Activated T-cell treated with anti-CD3 and anti-CD28 coated beads, Interleukin-2, amount 50 U/mL, for 72 hours (primary cell): ENCODE results near the gene CYTIP. TPM values are rescaled to one million over a fixed set of nuclear protein-coding genes. Genes with fewer than 3 reads are reported as not detected.

ENCODE experiments used
- ATAC-seq, 2 donors: fragments of 150-1000 bp; cut with Tn5 transposase; replicated peaks in 1 of 2; 2 replicates each; pipeline ENCODE4 v1.10.0; 2021; ENCODE audit warnings: moderate library complexity in 2 of 2, mild to moderate bottlenecking in 1 of 2
- DNase-seq, 2 donors: peaks; one replicate each; pipeline ENCODE4 v3.0.0; 2021 to 2022; ENCODE audit warnings: mixed read lengths in 1 of 2
- H3K27ac Mint-ChIP-seq: one replicate; pipeline ENCODE4 v1.8.0; 2022; ENCODE audit warnings: mild to moderate bottlenecking, moderate library complexity, mixed read lengths
- H3K27me3 Mint-ChIP-seq: one replicate; pipeline ENCODE4 v1.8.0; 2022; ENCODE audit warnings: low read depth, mixed read lengths
- H3K36me3 Mint-ChIP-seq, 2 donors: one replicate each; pipeline ENCODE4 v1.8.0; 2022; ENCODE audit warnings: mixed read lengths in 2 of 2, mild to moderate bottlenecking in 1 of 2; ENCODE audit not compliant: insufficient read depth in 2 of 2
- H3K4me1 Mint-ChIP-seq: one replicate; pipeline ENCODE4 v1.8.0; 2022; ENCODE audit warnings: low read depth, mixed read lengths
- H3K4me3 Mint-ChIP-seq, 2 donors: one replicate each; pipeline ENCODE4 v1.8.0; 2022; ENCODE audit warnings: mild to moderate bottlenecking in 2 of 2, mixed read lengths in 2 of 2, moderate library complexity in 2 of 2
- H3K9me3 Mint-ChIP-seq, 2 donors: one replicate each; pipeline ENCODE4 v1.8.0; 2022; ENCODE audit warnings: mixed read lengths in 2 of 2
- total RNA-seq, 2 donors: library from RNA; stranded (reverse); gene quantifications; one replicate each; pipeline ENCODE4 v1.2.3, GENCODE V29; 2022

CYTIP gene
- total RNA-seq, 2 donors from 2014 or later: 444 to 460 TPM

GRCh38 chr2:157447031-157447430 is 3.1 kb upstream of the CYTIP start:
- peak; percentile 71 to 75 for ATAC-seq
- H3K36me3 Mint-ChIP-seq: peaks cover 17 to 33% of the 10 kb centered on the region in 2 donors
- DNase-seq: no peak
- peak overlapping the region; percentile 97 for H3K27ac Mint-ChIP-seq
- no peaks in the 10 kb centered on the region for H3K27me3 Mint-ChIP-seq
- H3K4me3 Mint-ChIP-seq: peak overlapping the region; percentile 89 to 98
- H3K9me3 Mint-ChIP-seq: no peaks in the 10 kb centered on the region
- H3K4me1 Mint-ChIP-seq: peaks cover 52% of the 10 kb centered on the region

DNA sequence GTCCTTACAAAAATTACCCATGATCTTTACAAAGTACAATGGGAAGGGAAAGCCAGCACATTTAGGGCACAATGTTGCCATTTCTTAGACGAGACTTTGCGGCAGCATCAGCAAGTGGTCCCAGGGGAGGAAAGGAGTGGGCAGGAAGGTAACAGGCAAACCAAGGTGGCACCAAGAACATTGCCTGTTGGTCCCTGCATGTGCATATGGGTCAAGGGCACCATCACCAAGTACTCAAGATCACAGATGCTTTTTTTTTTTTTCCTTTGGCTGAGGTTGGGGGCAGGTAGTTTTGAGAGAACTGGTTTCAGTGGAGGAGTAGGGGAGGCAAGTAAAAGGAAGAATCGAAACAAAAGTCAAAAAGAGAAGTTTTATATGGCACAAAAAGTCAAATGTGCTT is 752 bp upstream of the CYTIP start:
- H3K4me1 Mint-ChIP-seq: peaks cover 41% of the 10 kb centered on the region
- peaks cover 39 to 54% of the 10 kb centered on the region in 2 donors for H3K36me3 Mint-ChIP-seq
- H3K27ac Mint-ChIP-seq: peak overlapping the region; percentile 98

DNA sequence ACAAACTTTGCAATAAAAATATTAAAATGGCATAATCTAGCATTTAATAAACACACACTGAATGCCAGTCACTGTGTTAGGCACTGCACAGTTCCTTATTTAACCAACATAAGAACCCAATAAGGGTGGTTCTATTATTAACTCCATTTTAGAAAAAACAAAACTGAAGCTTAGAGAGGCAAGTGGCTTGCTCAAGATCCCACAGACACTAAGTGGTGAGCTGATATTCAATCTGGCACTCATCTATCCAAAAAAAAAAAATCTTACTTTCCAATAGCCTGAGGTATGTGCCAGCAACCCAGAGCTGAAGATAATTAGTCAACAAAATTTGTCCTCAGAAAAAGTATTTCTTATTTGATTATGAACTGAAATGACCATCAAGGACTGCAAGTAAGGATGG is 799 bp downstream of the CYTIP start:
- Mint-ChIP-seq H3K9me3 (no peaks in the 10 kb centered on the region), H3K36me3 (peaks cover 46 to 60% of the 10 kb centered on the region in 2 donors)
- ATAC-seq: no peak

More for the DNA sequence above, 752 bp upstream of the CYTIP start:
- peak; percentile 35 to 42 for ATAC-seq
- DNase-seq: peak; percentile 58 to 59
- no peaks in the 10 kb centered on the region for H3K27me3 Mint-ChIP-seq
- H3K9me3 Mint-ChIP-seq: no peaks in the 10 kb centered on the region
- H3K4me3 Mint-ChIP-seq: peak overlapping the region; percentile 91 to 93

DNA sequence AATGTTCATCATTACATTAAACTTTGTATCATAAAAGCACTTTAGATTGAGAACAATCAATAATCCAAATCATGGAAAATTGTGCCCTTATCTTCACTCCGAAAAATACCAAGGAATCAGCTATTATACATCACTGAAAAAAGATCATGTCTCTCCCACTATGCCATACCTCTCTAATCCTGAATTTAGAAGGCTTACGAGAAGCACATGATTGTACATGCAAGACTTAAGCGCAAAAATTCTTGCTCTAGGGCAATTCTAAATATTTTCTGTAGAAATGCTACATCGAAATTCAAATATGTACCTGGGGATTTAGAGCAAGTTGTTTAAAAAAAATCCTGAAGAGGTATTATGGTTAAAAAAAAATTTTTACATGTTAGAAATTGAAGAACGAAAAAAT is 1.3 kb downstream of the CYTIP start:
- H3K27ac Mint-ChIP-seq: peak overlapping the region; percentile 98
- ATAC-seq (no peak), DNase-seq (no peak)
- peaks cover 31% of the 10 kb centered on the region for H3K4me1 Mint-ChIP-seq
- H3K9me3 Mint-ChIP-seq: no peaks in the 10 kb centered on the region
- peaks cover 51 to 63% of the 10 kb centered on the region in 2 donors for H3K36me3 Mint-ChIP-seq
- H3K27me3 Mint-ChIP-seq: no peaks in the 10 kb centered on the region
- H3K4me3 Mint-ChIP-seq: peak overlapping the region; percentile 91 to 93

More for the DNA sequence above, 799 bp downstream of the CYTIP start:
- no peak for DNase-seq
- no peaks in the 10 kb centered on the region for H3K27me3 Mint-ChIP-seq
- peak overlapping the region; percentile 98 for H3K27ac Mint-ChIP-seq
- H3K4me3 Mint-ChIP-seq: peak overlapping the region; percentile 91 to 93
- H3K4me1 Mint-ChIP-seq: peaks cover 31% of the 10 kb centered on the region

DNA sequence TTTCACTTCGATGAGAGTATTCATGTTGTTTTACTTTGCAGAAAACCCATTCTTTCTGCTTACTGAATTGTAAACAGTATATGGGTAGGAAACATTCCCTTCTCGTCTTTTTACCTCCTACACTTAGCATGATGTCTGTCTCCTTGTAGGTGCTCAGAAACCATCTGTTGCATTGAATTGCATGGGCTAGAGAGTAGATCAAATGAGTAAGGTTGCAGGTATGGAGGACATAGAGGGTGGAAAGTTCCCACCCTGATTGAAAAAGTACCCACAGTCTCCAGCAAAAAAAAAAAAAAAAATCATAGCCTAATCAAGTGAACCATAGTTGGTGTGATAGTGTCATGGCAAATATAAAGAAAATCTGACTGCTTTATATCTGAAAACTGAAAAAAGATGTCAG is 1.7 kb downstream of the CYTIP start:
- ATAC-seq (no peak), DNase-seq (no peak)
- Mint-ChIP-seq H3K9me3 (no peaks in the 10 kb centered on the region), H3K4me1 (peaks cover 26% of the 10 kb centered on the region), H3K36me3 (peaks cover 54 to 66% of the 10 kb centered on the region in 2 donors), H3K27ac (peak overlapping the region; percentile 98), H3K4me3 (peak overlapping the region; percentile 91 to 93), H3K27me3 (no peaks in the 10 kb centered on the region)

- Mint-ChIP-seq H3K27ac (peak overlapping the region; percentile 98), H3K36me3 (peaks cover 60 to 76% of the 10 kb centered on the region in 2 donors), H3K27me3 (no peaks in the 10 kb centered on the region), H3K4me3 (peak overlapping the region; percentile 91 to 93), H3K9me3 (no peaks in the 10 kb centered on the region), H3K4me1 (peaks cover 18% of the 10 kb centered on the region)
- DNase-seq: peak in 1 of 2 donors; percentile 48
- ATAC-seq: peak; percentile 23 to 39
These were observed 2.8 kb downstream of the CYTIP start for GRCh38 chr2:157441072-157441454.

DNA sequence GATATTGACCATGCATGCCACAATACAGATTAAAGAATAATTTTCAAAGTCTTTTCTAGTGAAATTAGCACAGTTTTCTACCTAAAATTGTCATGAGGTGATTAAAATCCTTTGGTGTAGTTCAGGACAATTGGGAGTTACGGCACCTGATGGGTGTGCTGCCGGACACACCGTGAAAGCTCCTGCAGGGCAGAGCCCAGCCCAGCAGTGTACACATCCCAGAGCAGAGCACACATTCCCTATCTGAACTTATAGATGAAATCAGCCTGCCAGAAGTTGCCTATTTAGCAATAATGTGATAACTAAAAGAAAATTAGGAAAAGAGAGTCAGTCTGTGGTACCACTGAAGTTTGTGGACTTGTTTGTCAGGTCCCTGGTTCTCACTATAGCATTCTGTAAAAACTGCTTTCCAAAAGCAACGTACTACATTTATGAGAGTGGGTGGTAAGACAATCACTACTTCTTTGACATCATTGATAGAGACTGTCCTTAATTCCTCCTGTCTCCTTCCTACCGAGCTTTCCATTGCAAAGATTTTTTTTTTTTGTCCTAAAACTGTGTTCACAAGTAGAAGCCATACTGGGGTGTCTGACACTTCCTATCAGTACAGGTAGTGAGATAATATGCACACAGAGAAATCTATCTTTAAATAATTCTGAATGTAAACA is 3.4 kb downstream of the CYTIP start:
- H3K27me3 Mint-ChIP-seq: no peaks in the 10 kb centered on the region
- H3K4me1 Mint-ChIP-seq: peaks cover 19% of the 10 kb centered on the region
- no peak for DNase-seq
- peak overlapping the region; percentile 91 to 93 for H3K4me3 Mint-ChIP-seq
- peak overlapping the region; percentile 98 for H3K27ac Mint-ChIP-seq
- peaks cover 63 to 81% of the 10 kb centered on the region in 2 donors for H3K36me3 Mint-ChIP-seq
- peak in 1 of 2 donors; percentile 3 for ATAC-seq
- H3K9me3 Mint-ChIP-seq: no peaks in the 10 kb centered on the region

GRCh38 chr2:157439824-157440186 is 4.1 kb downstream of the CYTIP start:
- peaks cover 22% of the 10 kb centered on the region for H3K4me1 Mint-ChIP-seq
- peak overlapping the region; percentile 91 to 93 for H3K4me3 Mint-ChIP-seq
- ATAC-seq: peak; percentile 65 to 69

GRCh38 chr2:157438863-157439823 is 4.7 kb downstream of the CYTIP start:
- Mint-ChIP-seq H3K9me3 (no peaks in the 10 kb centered on the region), H3K27ac (peak overlapping the region; percentile 98), H3K27me3 (no peaks in the 10 kb centered on the region), H3K4me1 (peaks cover 16% of the 10 kb centered on the region), H3K4me3 (peak overlapping the region; percentile 91 to 93), H3K36me3 (peaks cover 68 to 95% of the 10 kb centered on the region in 2 donors)
- ATAC-seq (peak; percentile 41 to 47), DNase-seq (peak in 1 of 2 donors; percentile 46)

More at GRCh38 chr2:157439824-157440186, 4.1 kb downstream of the CYTIP start:
- Mint-ChIP-seq H3K9me3 (no peaks in the 10 kb centered on the region), H3K27me3 (no peaks in the 10 kb centered on the region), H3K36me3 (peaks cover 67 to 89% of the 10 kb centered on the region in 2 donors), H3K27ac (peak overlapping the region; percentile 98)
- DNase-seq: peak; percentile 76 to 77

GRCh38 chr2:157433394-157433793 is 10.5 kb downstream of the CYTIP start:
- Mint-ChIP-seq H3K4me3 (peak overlapping the region; percentile 91 to 93), H3K9me3 (no peaks in the 10 kb centered on the region), H3K27ac (peak overlapping the region; percentile 98), H3K4me1 (peaks cover 69% of the 10 kb centered on the region), H3K27me3 (no peaks in the 10 kb centered on the region), H3K36me3 (peaks cover 67 to 98% of the 10 kb centered on the region in 2 donors)
- no peak for DNase-seq
- no peak for ATAC-seq

- peak overlapping the region; percentile 91 to 93 for H3K4me3 Mint-ChIP-seq
- H3K27me3 Mint-ChIP-seq: no peaks in the 10 kb centered on the region
- no peaks in the 10 kb centered on the region for H3K9me3 Mint-ChIP-seq
- DNase-seq (no peak), ATAC-seq (no peak)
- H3K36me3 Mint-ChIP-seq: peaks cover 67 to 98% of the 10 kb centered on the region in 2 donors
- peak overlapping the region; percentile 98 for H3K27ac Mint-ChIP-seq
- peaks cover 69% of the 10 kb centered on the region for H3K4me1 Mint-ChIP-seq
These were observed 11.3 kb downstream of the CYTIP start for GRCh38 chr2:157432475-157433106.

DNA sequence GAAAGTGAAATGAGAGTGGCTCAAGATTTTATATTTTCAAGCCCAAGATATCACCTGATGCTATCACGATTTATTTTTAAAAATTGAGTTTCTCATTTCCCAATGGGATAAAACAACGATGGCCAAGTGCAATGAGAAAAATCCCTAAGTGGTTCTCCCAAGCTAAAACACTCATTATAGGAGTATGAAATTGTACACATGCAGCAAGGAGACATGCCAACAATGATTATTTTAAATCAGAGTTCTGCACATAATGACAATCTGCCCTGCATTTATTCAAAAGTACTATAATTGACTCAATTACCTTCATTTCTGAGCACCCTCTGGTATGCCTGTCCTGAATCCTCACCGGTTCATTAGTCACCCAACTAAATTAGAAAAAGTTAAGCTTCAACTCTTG is 12.7 kb downstream of the CYTIP start:
- ATAC-seq (peak in 1 of 2 donors; percentile 23), DNase-seq (no peak)
- Mint-ChIP-seq H3K36me3 (peaks cover 70 to 98% of the 10 kb centered on the region in 2 donors), H3K4me1 (peaks cover 83% of the 10 kb centered on the region), H3K4me3 (peak overlapping the region; percentile 91 to 93), H3K27me3 (no peaks in the 10 kb centered on the region), H3K27ac (peak overlapping the region; percentile 98), H3K9me3 (no peaks in the 10 kb centered on the region)
